Activated T-cell treated with anti-CD3 and anti-CD28 coated beads, Interleukin-2, amount 50 U/mL, for 24 hours (primary cell): ENCODE results near the gene DYSF.

Experiments used
- DNase-seq: peaks from one replicate; pipeline ENCODE4 v3.0.0-alpha.2; 2020
- H3K27ac Mint-ChIP-seq: 2 replicates; pipeline ENCODE4 v1.8.0; 2020; ENCODE audit warnings: mild to moderate bottlenecking, mixed read lengths
- H3K27me3 Mint-ChIP-seq: 2 replicates; pipeline ENCODE4 v1.8.0; 2020; ENCODE audit warnings: mixed read lengths
- H3K36me3 Mint-ChIP-seq: 2 replicates; pipeline ENCODE4 v1.8.0; 2020; ENCODE audit warnings: low read depth, mixed read lengths
- H3K4me1 Mint-ChIP-seq: 2 replicates; pipeline ENCODE4 v1.8.0; 2020; ENCODE audit warnings: low read depth, mixed read lengths
- H3K4me3 Mint-ChIP-seq: 2 replicates; pipeline ENCODE4 v1.8.0; 2020; ENCODE audit warnings: mild to moderate bottlenecking, moderate library complexity, mixed read lengths
- H3K9me3 Mint-ChIP-seq: 2 replicates; pipeline ENCODE4 v1.8.0; 2020; ENCODE audit warnings: mixed read lengths

DYSF gene

GRCh38 chr2:71682341-71682740 lies 229.0 kb downstream of the DYSF start:
- H3K27ac Mint-ChIP-seq: no peak overlapping the region
- H3K4me1 Mint-ChIP-seq: no peaks in the 10 kb centered on the region
- DNase-seq: no peak
- H3K27me3 Mint-ChIP-seq: no peaks in the 10 kb centered on the region
- no peaks in the 10 kb centered on the region for H3K9me3 Mint-ChIP-seq
- H3K4me3 Mint-ChIP-seq: no peak overlapping the region
- no peaks in the 10 kb centered on the region for H3K36me3 Mint-ChIP-seq

- H3K27ac Mint-ChIP-seq: no peak overlapping the region
- no peaks in the 10 kb centered on the region for H3K9me3 Mint-ChIP-seq
- H3K27me3 Mint-ChIP-seq: no peaks in the 10 kb centered on the region
- DNase-seq: no peak
- H3K4me1 Mint-ChIP-seq: no peaks in the 10 kb centered on the region
- H3K36me3 Mint-ChIP-seq: no peaks in the 10 kb centered on the region
- no peak overlapping the region for H3K4me3 Mint-ChIP-seq
Measured at GRCh38 chr2:71683070-71683469, 229.7 kb downstream of the DYSF start.

GRCh38 chr2:71683666-71684065 lies 230.3 kb downstream of the DYSF start:
- Mint-ChIP-seq H3K27me3 (no peaks in the 10 kb centered on the region), H3K36me3 (no peaks in the 10 kb centered on the region), H3K4me1 (no peaks in the 10 kb centered on the region), H3K4me3 (no peak overlapping the region), H3K9me3 (no peaks in the 10 kb centered on the region), H3K27ac (no peak overlapping the region)
- no peak for DNase-seq

- H3K27me3 Mint-ChIP-seq: no peaks in the 10 kb centered on the region
- no peak overlapping the region for H3K4me3 Mint-ChIP-seq
- H3K4me1 Mint-ChIP-seq: no peaks in the 10 kb centered on the region
- no peaks in the 10 kb centered on the region for H3K36me3 Mint-ChIP-seq
- H3K9me3 Mint-ChIP-seq: no peaks in the 10 kb centered on the region
- DNase-seq: no peak
- H3K27ac Mint-ChIP-seq: no peak overlapping the region
Measured at GRCh38 chr2:71684226-71685072, 231.1 kb downstream of the DYSF start.

- Mint-ChIP-seq H3K9me3 (no peaks in the 10 kb centered on the region), H3K4me1 (no peaks in the 10 kb centered on the region), H3K27ac (no peak overlapping the region), H3K36me3 (no peaks in the 10 kb centered on the region), H3K27me3 (no peaks in the 10 kb centered on the region), H3K4me3 (no peak overlapping the region)
- no peak for DNase-seq
Measured at GRCh38 chr2:71685073-71685848, 231.9 kb downstream of the DYSF start.

- no peak overlapping the region for H3K4me3 Mint-ChIP-seq
- no peak for DNase-seq
- no peaks in the 10 kb centered on the region for H3K27me3 Mint-ChIP-seq
- no peaks in the 10 kb centered on the region for H3K36me3 Mint-ChIP-seq
- H3K9me3 Mint-ChIP-seq: no peaks in the 10 kb centered on the region
- no peaks in the 10 kb centered on the region for H3K4me1 Mint-ChIP-seq
- H3K27ac Mint-ChIP-seq: no peak overlapping the region
Measured at GRCh38 chr2:71685941-71686611, 232.7 kb downstream of the DYSF start.

GRCh38 chr2:71686781-71687180 lies 233.4 kb downstream of the DYSF start:
- Mint-ChIP-seq H3K9me3 (no peaks in the 10 kb centered on the region), H3K4me3 (no peak overlapping the region), H3K27ac (no peak overlapping the region), H3K36me3 (no peaks in the 10 kb centered on the region), H3K4me1 (no peaks in the 10 kb centered on the region), H3K27me3 (no peaks in the 10 kb centered on the region)
- no peak for DNase-seq

- H3K27me3 Mint-ChIP-seq: no peaks in the 10 kb centered on the region
- no peaks in the 10 kb centered on the region for H3K4me1 Mint-ChIP-seq
- H3K36me3 Mint-ChIP-seq: no peaks in the 10 kb centered on the region
- no peaks in the 10 kb centered on the region for H3K9me3 Mint-ChIP-seq
- no peak overlapping the region for H3K4me3 Mint-ChIP-seq
- no peak for DNase-seq
- no peak overlapping the region for H3K27ac Mint-ChIP-seq
Measured at GRCh38 chr2:71687412-71687811, 234.1 kb downstream of the DYSF start.

- H3K4me1 Mint-ChIP-seq: no peaks in the 10 kb centered on the region
- no peak overlapping the region for H3K4me3 Mint-ChIP-seq
- H3K27ac Mint-ChIP-seq: no peak overlapping the region
- no peaks in the 10 kb centered on the region for H3K27me3 Mint-ChIP-seq
- no peaks in the 10 kb centered on the region for H3K36me3 Mint-ChIP-seq
- no peaks in the 10 kb centered on the region for H3K9me3 Mint-ChIP-seq
- no peak for DNase-seq
Measured at GRCh38 chr2:71688530-71688929, 235.2 kb downstream of the DYSF start.

GRCh38 chr2:71689393-71689792 lies 236.0 kb downstream of the DYSF start:
- no peaks in the 10 kb centered on the region for H3K9me3 Mint-ChIP-seq
- no peak for DNase-seq
- H3K36me3 Mint-ChIP-seq: no peaks in the 10 kb centered on the region
- no peak overlapping the region for H3K4me3 Mint-ChIP-seq
- no peaks in the 10 kb centered on the region for H3K27me3 Mint-ChIP-seq
- no peak overlapping the region for H3K27ac Mint-ChIP-seq
- H3K4me1 Mint-ChIP-seq: no peaks in the 10 kb centered on the region

- H3K9me3 Mint-ChIP-seq: no peaks in the 10 kb centered on the region
- no peaks in the 10 kb centered on the region for H3K36me3 Mint-ChIP-seq
- H3K27ac Mint-ChIP-seq: no peak overlapping the region
- no peaks in the 10 kb centered on the region for H3K27me3 Mint-ChIP-seq
- DNase-seq: no peak
- no peaks in the 10 kb centered on the region for H3K4me1 Mint-ChIP-seq
- no peak overlapping the region for H3K4me3 Mint-ChIP-seq
Measured at GRCh38 chr2:71689968-71690834, 236.8 kb downstream of the DYSF start.

- no peaks in the 10 kb centered on the region for H3K36me3 Mint-ChIP-seq
- H3K9me3 Mint-ChIP-seq: no peaks in the 10 kb centered on the region
- no peak overlapping the region for H3K27ac Mint-ChIP-seq
- no peaks in the 10 kb centered on the region for H3K4me1 Mint-ChIP-seq
- no peaks in the 10 kb centered on the region for H3K27me3 Mint-ChIP-seq
- H3K4me3 Mint-ChIP-seq: no peak overlapping the region
- no peak for DNase-seq
Measured at GRCh38 chr2:71690876-71691475, 237.6 kb downstream of the DYSF start.

GRCh38 chr2:71691747-71692441 lies 238.5 kb downstream of the DYSF start:
- no peaks in the 10 kb centered on the region for H3K36me3 Mint-ChIP-seq
- no peaks in the 10 kb centered on the region for H3K4me1 Mint-ChIP-seq
- H3K27me3 Mint-ChIP-seq: no peaks in the 10 kb centered on the region
- H3K4me3 Mint-ChIP-seq: no peak overlapping the region
- no peaks in the 10 kb centered on the region for H3K9me3 Mint-ChIP-seq
- DNase-seq: no peak
- H3K27ac Mint-ChIP-seq: no peak overlapping the region
